C1 segment of cervical spinal cord (tissue), 14 donors: Measurements from ENCODE around the gene HIVEP2.

Experiments
- DNase-seq, 14 donors: peaks; one replicate each; lab custom pipeline; 2025; lab: John Stamatoyannopoulos, UW

HIVEP2 gene

GRCh38 chr6:142821164-142821716, 123.7 kb downstream of the HIVEP2 start:
- DNase-seq = no peak

- DNase-seq = peak in 1 of 14 donors; percentile 40
Measured at GRCh38 chr6:142820338-142821051, 124.5 kb downstream of the HIVEP2 start.

GRCh38 chr6:142819603-142820337, 125.2 kb downstream of the HIVEP2 start:
- no peak for DNase-seq

GRCh38 chr6:142816486-142816885, 128.5 kb downstream of the HIVEP2 start:
- DNase-seq = no peak

- no peak for DNase-seq
Measured at GRCh38 chr6:142816031-142816430, 128.9 kb downstream of the HIVEP2 start.

GRCh38 chr6:142811923-142812322, 133.1 kb downstream of the HIVEP2 start:
- no peak for DNase-seq

- no peak for DNase-seq
Measured at GRCh38 chr6:142810952-142811514, 133.9 kb downstream of the HIVEP2 start.

- no peak for DNase-seq
Measured at GRCh38 chr6:142809947-142810346, 135.0 kb downstream of the HIVEP2 start.

GRCh38 chr6:142808405-142809061, 136.4 kb downstream of the HIVEP2 start:
- DNase-seq = no peak

GRCh38 chr6:142805042-142805441, 139.9 kb downstream of the HIVEP2 start:
- peak in 1 of 14 donors; percentile 77 for DNase-seq

- DNase-seq = no peak
Measured at GRCh38 chr6:142804490-142804889, 140.5 kb downstream of the HIVEP2 start.

GRCh38 chr6:142803495-142804058, 141.4 kb downstream of the HIVEP2 start:
- no peak for DNase-seq

- no peak for DNase-seq
Measured at GRCh38 chr6:142803032-142803431, 141.9 kb downstream of the HIVEP2 start.

- DNase-seq = peak in 2 of 14 donors; percentile 4 to 54
Measured at GRCh38 chr6:142802124-142802523, 142.9 kb downstream of the HIVEP2 start.

GRCh38 chr6:142800240-142800639, 144.7 kb downstream of the HIVEP2 start:
- DNase-seq = no peak

GRCh38 chr6:142799639-142800038, 145.3 kb downstream of the HIVEP2 start:
- DNase-seq = no peak

- DNase-seq = no peak
Measured at GRCh38 chr6:142797159-142797558, 147.8 kb downstream of the HIVEP2 start.

GRCh38 chr6:142796571-142796970, 148.4 kb downstream of the HIVEP2 start:
- DNase-seq = no peak

GRCh38 chr6:142796024-142796423, 149.0 kb downstream of the HIVEP2 start:
- no peak for DNase-seq

- no peak for DNase-seq
Measured at GRCh38 chr6:142794424-142794823, 150.6 kb downstream of the HIVEP2 start.

GRCh38 chr6:142790257-142790656, 154.7 kb downstream of the HIVEP2 start:
- no peak for DNase-seq

GRCh38 chr6:142787422-142787821, 157.6 kb downstream of the HIVEP2 start:
- no peak for DNase-seq
